DND-41 (cell line): ENCODE results near the gene SPESP1.

Experiments used
- ATAC-seq: fragments of 200-7000 bp; cut with Tn5 transposase; 3 replicates; pipeline ENCODE4 v1.9.1; 2021; ENCODE audit warnings: low read depth; ENCODE audit not compliant: insufficient read depth
- DNase-seq: peaks from one replicate; pipeline ENCODE4 v3.0.0-alpha.2; 2020
- H2AFZ ChIP-seq: 2 replicates; pipeline ENCODE4 v1.6.0; 2012; ENCODE audit warnings: low read depth, low read length
- H3K27ac ChIP-seq: 2 replicates; pipeline ENCODE4 v1.5.1; 2012; ENCODE audit warnings: low read length, inconsistent platforms
- H3K27me3 ChIP-seq: fragments of 200-600 bp; sonication (generic); 2 replicates; pipeline ENCODE4 v1.6.0; 2012; ENCODE audit warnings: low read length, mild to moderate bottlenecking, inconsistent platforms; ENCODE audit not compliant: insufficient read depth, poor library complexity
- H3K36me3 ChIP-seq: 2 replicates; pipeline ENCODE4 v1.5.1; 2012; ENCODE audit warnings: low read length, inconsistent platforms; ENCODE audit not compliant: insufficient read depth
- H3K4me1 ChIP-seq: 2 replicates; pipeline ENCODE4 v1.5.1; 2012; ENCODE audit warnings: mild to moderate bottlenecking, low read length; ENCODE audit not compliant: insufficient read depth
- H3K4me2 ChIP-seq: 2 replicates; pipeline ENCODE4 v1.6.0; 2012; ENCODE audit warnings: mild to moderate bottlenecking, moderate library complexity, low read length, inconsistent platforms; ENCODE audit not compliant: insufficient read depth
- H3K4me3 ChIP-seq, 2 experiments: fragments of 200-600 bp in 1 of 2; shearing (Covaris generic) in 1 of 2; 2 replicates each; pipeline ENCODE4 v1.5.1; 2012 to 2016; ENCODE audit warnings: inconsistent platforms in 2 of 2, low read length in 2 of 2, mild to moderate bottlenecking in 2 of 2, low read depth in 1 of 2, moderate library complexity in 1 of 2
- H3K79me2 ChIP-seq: 2 replicates; pipeline ENCODE4 v1.6.0; 2012; ENCODE audit warnings: low read length, inconsistent platforms; ENCODE audit not compliant: insufficient read depth
- H3K9ac ChIP-seq: 2 replicates; pipeline ENCODE4 v1.6.0; 2012; ENCODE audit warnings: low read depth, mild to moderate bottlenecking, inconsistent platforms, low read length, moderate library complexity
- H3K9me3 ChIP-seq: 2 replicates; pipeline ENCODE4 v1.5.1; 2012; ENCODE audit warnings: low read length, moderate library complexity, mild to moderate bottlenecking, inconsistent platforms; ENCODE audit not compliant: insufficient read depth, severe bottlenecking
- H4K20me1 ChIP-seq: 2 replicates; pipeline ENCODE4 v1.6.0; 2012; ENCODE audit warnings: low read length; ENCODE audit not compliant: insufficient read depth
- EZH2 ChIP-seq: IDR thresholded peaks from 3 replicates; pipeline ENCODE4 v1.6.1; 2012; ENCODE audit warnings: borderline replicate concordance, low read depth, mild to moderate bottlenecking, moderate library complexity, low read length, inconsistent platforms; ENCODE audit not compliant: severe bottlenecking
- TF ChIP-seq, protein P1 (sequence below): IDR thresholded peaks from 2 replicates; pipeline ENCODE4 v1.5.1; 2012; ENCODE audit warnings: borderline replicate concordance, low read length, moderate library complexity, mild to moderate bottlenecking; ENCODE audit not compliant: poor library complexity, severe bottlenecking; ENCODE audit errors: extremely low read depth

Gene SPESP1

DNA sequence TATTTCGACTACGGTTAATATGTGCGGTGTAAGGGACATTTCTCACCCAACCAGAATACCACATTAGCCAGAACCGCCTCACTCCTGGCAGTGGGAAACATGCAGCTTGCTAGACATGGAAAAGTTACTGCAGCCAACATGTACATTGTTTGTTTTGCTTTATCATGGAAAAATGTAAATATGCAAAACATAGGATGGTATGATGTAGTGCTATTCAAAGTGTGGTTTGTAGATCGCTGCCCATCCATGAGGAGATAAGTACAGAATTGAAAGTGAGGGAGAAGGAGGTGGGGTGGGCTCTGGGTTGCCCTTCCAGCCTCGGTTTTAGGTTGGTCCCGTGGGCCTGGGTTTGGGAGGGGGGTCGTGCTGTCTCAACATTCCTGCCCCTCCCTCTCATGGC is 42.5 kb upstream of the SPESP1 start:
- H3K4me2 ChIP-seq, result no peak overlapping the region
- H3K79me2 ChIP-seq, result no peaks in the 10 kb centered on the region
- ATAC-seq, result no peak
- no peaks in the 10 kb centered on the region for H4K20me1 ChIP-seq
- no peaks in the 10 kb centered on the region for H3K36me3 ChIP-seq
- H3K27me3 ChIP-seq, result no peaks in the 10 kb centered on the region
- TF ChIP-seq, protein P1, sequence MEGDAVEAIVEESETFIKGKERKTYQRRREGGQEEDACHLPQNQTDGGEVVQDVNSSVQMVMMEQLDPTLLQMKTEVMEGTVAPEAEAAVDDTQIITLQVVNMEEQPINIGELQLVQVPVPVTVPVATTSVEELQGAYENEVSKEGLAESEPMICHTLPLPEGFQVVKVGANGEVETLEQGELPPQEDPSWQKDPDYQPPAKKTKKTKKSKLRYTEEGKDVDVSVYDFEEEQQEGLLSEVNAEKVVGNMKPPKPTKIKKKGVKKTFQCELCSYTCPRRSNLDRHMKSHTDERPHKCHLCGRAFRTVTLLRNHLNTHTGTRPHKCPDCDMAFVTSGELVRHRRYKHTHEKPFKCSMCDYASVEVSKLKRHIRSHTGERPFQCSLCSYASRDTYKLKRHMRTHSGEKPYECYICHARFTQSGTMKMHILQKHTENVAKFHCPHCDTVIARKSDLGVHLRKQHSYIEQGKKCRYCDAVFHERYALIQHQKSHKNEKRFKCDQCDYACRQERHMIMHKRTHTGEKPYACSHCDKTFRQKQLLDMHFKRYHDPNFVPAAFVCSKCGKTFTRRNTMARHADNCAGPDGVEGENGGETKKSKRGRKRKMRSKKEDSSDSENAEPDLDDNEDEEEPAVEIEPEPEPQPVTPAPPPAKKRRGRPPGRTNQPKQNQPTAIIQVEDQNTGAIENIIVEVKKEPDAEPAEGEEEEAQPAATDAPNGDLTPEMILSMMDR, result no peak
- no peak for TF ChIP-seq EZH2
- no peak overlapping the region for H3K4me3 ChIP-seq
- no peak overlapping the region for H3K27ac ChIP-seq
- H3K9ac ChIP-seq, result no peak overlapping the region
- no peaks in the 10 kb centered on the region for H3K4me1 ChIP-seq
- no peak overlapping the region for H2AFZ ChIP-seq
- no peaks in the 10 kb centered on the region for H3K9me3 ChIP-seq
- DNase-seq, result no peak

DNA sequence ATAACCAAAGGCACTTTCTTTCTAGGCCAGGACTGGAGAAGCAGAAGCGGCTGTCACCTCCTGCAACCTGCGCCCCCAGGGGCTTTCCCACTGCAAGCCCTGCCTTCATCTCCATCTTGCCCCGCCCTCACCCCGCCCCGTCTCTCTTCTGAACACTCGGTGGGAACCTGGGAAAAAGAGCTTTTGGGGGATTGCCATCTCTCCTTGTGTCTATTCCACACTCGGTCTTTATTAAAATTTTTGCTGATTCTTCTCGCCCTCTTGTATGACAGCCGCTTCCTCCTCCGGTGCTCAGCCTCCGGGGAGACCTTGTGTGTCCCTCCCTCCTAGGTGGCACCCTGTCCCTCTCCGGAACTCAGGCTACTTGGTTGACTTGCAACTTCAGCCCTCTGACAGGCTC is 41.9 kb upstream of the SPESP1 start:
- Histone ChIP-seq H3K79me2 (no peaks in the 10 kb centered on the region), H3K36me3 (no peaks in the 10 kb centered on the region), H3K9ac (no peak overlapping the region), H3K4me1 (no peaks in the 10 kb centered on the region), H3K4me3 (no peak overlapping the region), H3K4me2 (no peak overlapping the region), H3K9me3 (no peaks in the 10 kb centered on the region), H3K27me3 (no peaks in the 10 kb centered on the region), H3K27ac (no peak overlapping the region), H2AFZ (no peak overlapping the region), H4K20me1 (no peaks in the 10 kb centered on the region)
- DNase-seq (no peak), ATAC-seq (no peak)
- TF ChIP-seq EZH2, result no peak
- TF ChIP-seq, protein P1, result no peak

DNA sequence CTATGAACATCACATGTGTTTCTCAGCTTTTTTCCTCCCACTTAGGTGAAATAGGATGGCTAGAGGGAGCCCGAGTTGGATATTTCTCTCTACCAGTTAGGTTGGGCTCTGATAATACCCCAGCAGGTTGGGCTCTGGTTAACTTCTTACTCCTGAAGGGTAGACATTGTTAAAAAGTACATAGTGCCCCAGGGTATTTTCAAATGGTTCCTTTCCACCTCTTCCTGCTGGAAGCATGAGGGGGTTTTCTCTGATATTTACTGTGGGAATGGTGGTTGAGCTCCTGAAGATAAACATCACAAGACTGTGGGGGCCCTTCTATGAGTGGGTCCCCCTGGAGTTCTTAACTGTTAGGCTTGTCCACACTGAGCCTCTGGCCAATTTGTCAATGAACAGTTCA is 36.1 kb upstream of the SPESP1 start:
- Histone ChIP-seq H3K4me2 (no peak overlapping the region), H3K9ac (no peak overlapping the region), H2AFZ (no peak overlapping the region), H3K27me3 (no peaks in the 10 kb centered on the region), H3K4me3 (no peak overlapping the region), H3K4me1 (no peaks in the 10 kb centered on the region), H3K9me3 (no peaks in the 10 kb centered on the region), H3K79me2 (no peaks in the 10 kb centered on the region), H3K27ac (no peak overlapping the region), H3K36me3 (no peaks in the 10 kb centered on the region), H4K20me1 (no peaks in the 10 kb centered on the region)
- ATAC-seq (no peak), DNase-seq (no peak)
- TF ChIP-seq EZH2, result no peak
- TF ChIP-seq, protein P1, result no peak

DNA sequence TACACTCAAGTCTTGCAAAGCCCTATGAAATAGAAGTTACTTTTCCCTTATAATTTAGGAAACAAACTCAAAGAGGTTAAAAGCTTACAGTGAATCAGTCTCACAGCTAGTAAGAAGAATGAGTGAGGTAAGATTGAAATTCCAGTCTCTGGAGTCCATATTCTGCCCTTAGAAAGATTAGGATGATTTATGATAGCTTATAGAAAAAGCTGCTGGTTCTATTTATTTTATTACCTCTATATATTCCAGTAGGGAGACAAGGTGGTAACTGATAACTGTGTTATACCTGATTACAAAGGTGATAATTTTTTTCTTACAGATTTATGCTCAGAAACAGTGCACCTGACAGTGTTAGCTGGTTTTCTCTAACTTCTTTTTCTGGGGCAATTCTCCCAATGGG is 34.1 kb upstream of the SPESP1 start:
- H3K27ac ChIP-seq, result no peak overlapping the region
- H3K27me3 ChIP-seq, result no peaks in the 10 kb centered on the region
- H3K4me2 ChIP-seq, result no peak overlapping the region
- no peaks in the 10 kb centered on the region for H3K79me2 ChIP-seq
- H4K20me1 ChIP-seq, result no peaks in the 10 kb centered on the region
- H2AFZ ChIP-seq, result no peak overlapping the region
- no peaks in the 10 kb centered on the region for H3K4me1 ChIP-seq
- no peak for ATAC-seq
- no peaks in the 10 kb centered on the region for H3K9me3 ChIP-seq
- no peak for TF ChIP-seq EZH2
- TF ChIP-seq, protein P1, result no peak
- no peak overlapping the region for H3K4me3 ChIP-seq
- no peak overlapping the region for H3K9ac ChIP-seq
- no peaks in the 10 kb centered on the region for H3K36me3 ChIP-seq
- no peak for DNase-seq
